Endothelial cell of umbilical vein (primary cell): ENCODE results near the gene SEMA6A. TPM values are rescaled to one million over a fixed set of nuclear protein-coding genes. Genes with fewer than 3 reads are reported as not detected.

ENCODE experiments used
- BruUV-seq: library from RNA; stranded (reverse); fragments of 400-500 nt; replicated peaks from 2 replicates; lab custom pipeline; 2021; lab: Mats Ljungman, UMichigan
- CTCF ChIA-PET: fragments of 300-600, 350-600 bp; sonication (Branson Sonifier 250); formaldehyde crosslinking; loops from one replicate; lab custom pipeline; 2021; ENCODE audit warnings: antibody characterized with exemption, inconsistent platforms; lab: Charles Lee
- POLR2A ChIA-PET: fragments of 300-600, 350-600 bp; sonication (Branson Sonifier 250); formaldehyde crosslinking; loops from one replicate; lab custom pipeline; 2021; ENCODE audit warnings: antibody characterized with exemption, inconsistent platforms; lab: Charles Lee
- DNase-seq: peaks from one replicate; pipeline ENCODE4 v3.0.0-alpha.2; 2011; ENCODE audit warnings: low read depth, low spot score
- FAIRE-seq: peaks from 2 replicates; lab custom pipeline; 2011; peaks lifted over from hg19 to GRCh38; lab: Jason Lieb, UNC
- H2AFZ ChIP-seq: 2 replicates; pipeline ENCODE4 v1.6.0; 2012; ENCODE audit warnings: low read depth, low read length, control low read depth, inconsistent platforms
- H3K27ac ChIP-seq: 2 replicates; pipeline ENCODE4 v1.5.1; 2011; ENCODE audit warnings: low read depth, mild to moderate bottlenecking, control low read depth, low read length, moderate library complexity; ENCODE audit not compliant: insufficient read depth
- H3K27me3 ChIP-seq, 2 experiments: 2 replicates each; pipeline versions ENCODE4 v1.6.0 to v1.6.1; 2011; ENCODE audit warnings: low read length in 2 of 2, mixed read lengths in 1 of 2; ENCODE audit not compliant: control insufficient read depth in 2 of 2, insufficient read depth in 2 of 2
- H3K36me3 ChIP-seq, 2 experiments: 2 replicates in 1 of 2; 3 replicates in 1 of 2; pipeline ENCODE4 v1.5.1; 2011; ENCODE audit warnings: low read length in 2 of 2, mild to moderate bottlenecking in 1 of 2, moderate library complexity in 1 of 2; ENCODE audit not compliant: control insufficient read depth in 2 of 2, insufficient read depth in 2 of 2; ENCODE audit errors: extremely low read depth in 1 of 2
- H3K4me1 ChIP-seq: 3 replicates; pipeline ENCODE4 v1.5.1; 2011; ENCODE audit warnings: mild to moderate bottlenecking, low read length; ENCODE audit not compliant: control insufficient read depth, insufficient read depth; ENCODE audit errors: extremely low read depth
- H3K4me2 ChIP-seq: 2 replicates; pipeline ENCODE4 v1.6.1; 2011; ENCODE audit warnings: low read length, control low read depth, mixed read lengths; ENCODE audit not compliant: insufficient read depth
- H3K4me3 ChIP-seq, 3 experiments: fragments of 200-600 bp in 1 of 3; sonication (generic), shearing (Covaris generic) in 1 of 3; replicated peaks in 1 of 3; 2 replicates each; pipeline ENCODE4 v1.5.1; 2011 to 2016; ENCODE audit warnings: control low read depth in 3 of 3, low read length in 3 of 3, mild to moderate bottlenecking in 2 of 3, inconsistent platforms in 1 of 3, low read depth in 1 of 3, moderate library complexity in 1 of 3; ENCODE audit not compliant: insufficient read depth in 1 of 3
- H3K79me2 ChIP-seq: 2 replicates; pipeline ENCODE4 v1.6.0; 2012; ENCODE audit warnings: low read length, inconsistent platforms; ENCODE audit not compliant: control insufficient read depth, insufficient read depth
- H3K9ac ChIP-seq: replicated peaks from 2 replicates; pipeline ENCODE3; 2011; ENCODE audit warnings: low read length, control low read depth; ENCODE audit not compliant: insufficient read depth; ENCODE audit errors: extremely low read depth
- H3K9me1 ChIP-seq: replicated peaks from 3 replicates; pipeline ENCODE4 v1.6.0; 2011; ENCODE audit warnings: mild to moderate bottlenecking, low read length; ENCODE audit not compliant: control insufficient read depth, insufficient read depth; ENCODE audit errors: extremely low read depth
- H3K9me3 ChIP-seq: replicated peaks from 2 replicates; pipeline ENCODE4 v1.5.1; 2012; ENCODE audit warnings: low read length, inconsistent platforms; ENCODE audit not compliant: control insufficient read depth, insufficient read depth
- H4K20me1 ChIP-seq: replicated peaks from 2 replicates; pipeline ENCODE3; 2011; ENCODE audit warnings: mild to moderate bottlenecking, low read length; ENCODE audit not compliant: control insufficient read depth, insufficient read depth; ENCODE audit errors: extremely low read depth
- CTCF ChIP-seq, 2 donors: IDR thresholded peaks; 1 replicate in 1 of 2; 2 replicates in 1 of 2; pipeline ENCODE4 v1.5.1; 2011; ENCODE audit warnings: low read length in 2 of 2, mild to moderate bottlenecking in 2 of 2, moderate library complexity in 2 of 2, control low read depth in 1 of 2, inconsistent platforms in 1 of 2, low read depth in 1 of 2; ENCODE audit not compliant: insufficient read depth in 1 of 2; ENCODE audit errors: extremely low read depth in 1 of 2
- EZH2 ChIP-seq: IDR thresholded peaks from 2 replicates; pipeline ENCODE4 v1.6.1; 2012; ENCODE audit warnings: borderline replicate concordance, low read depth, mild to moderate bottlenecking, moderate library complexity, low read length, inconsistent platforms; ENCODE audit not compliant: severe bottlenecking
- FOS ChIP-seq: IDR thresholded peaks from 2 replicates; pipeline ENCODE4 v1.6.1; 2011; ENCODE audit warnings: mild to moderate bottlenecking, low read length, moderate library complexity, borderline replicate concordance; ENCODE audit not compliant: insufficient read depth
- GATA2 ChIP-seq: IDR thresholded peaks from 2 replicates; pipeline ENCODE4 v1.7.0; 2011; ENCODE audit warnings: low read depth, mild to moderate bottlenecking, moderate library complexity, mixed read lengths, low read length; ENCODE audit not compliant: insufficient read length, insufficient read depth
- JUN ChIP-seq: IDR thresholded peaks from 2 replicates; pipeline ENCODE4 v1.6.1; 2011; ENCODE audit warnings: borderline replicate concordance, low read depth; ENCODE audit not compliant: insufficient read length, insufficient read depth
- MAX ChIP-seq: IDR thresholded peaks from 2 replicates; pipeline ENCODE4 v1.6.1; 2011; ENCODE audit not compliant: insufficient read depth, insufficient read length
- MYC ChIP-seq: IDR thresholded peaks from one replicate; pipeline ENCODE4 v1.6.1; 2011; ENCODE audit warnings: mild to moderate bottlenecking, low read depth, low read length
- POLR2A ChIP-seq: IDR thresholded peaks from 2 replicates; pipeline ENCODE4 v1.6.1; 2012; ENCODE audit warnings: low read depth, mild to moderate bottlenecking, control low read depth, low read length
- POLR2AphosphoS5 ChIP-seq: IDR thresholded peaks from 2 replicates; pipeline ENCODE4 v1.6.1; 2012; ENCODE audit warnings: low read depth, mild to moderate bottlenecking, control low read depth, low read length, moderate library complexity; ENCODE audit not compliant: insufficient read depth
- dilution Hi-C: fragments of 300-500 bp; cut with MboI; formaldehyde crosslinking; loops from one replicate; pipeline ENCODE4 v1.15.0; 2019; ENCODE audit warnings: low sequenced_read_pairs; ENCODE audit not compliant: extremely low pct_ligation_motif_present
- intact Hi-C: fragments of 100-400 bp; cut with micrococcal nuclease; formaldehyde crosslinking; loops from one replicate; pipeline ENCODE4 v1.10.0; 2022
- polyA plus RNA-seq, 4 experiments: library from polyadenylated mRNA; depleted of rRNA in 3 of 4; stranded (reverse) in 3 of 4; unstranded in 1 of 4; fragments of >200 nt; gene quantifications; 2 replicates each; pipeline versions ENCODE4 v1.2.1 to v1.2.3, GENCODE V29; 2011 to 2012; ENCODE audit warnings: missing spikeins in 1 of 4
- total RNA-seq: library from RNA; stranded (reverse); gene quantifications from 2 replicates; pipeline ENCODE4 v1.2.3, GENCODE V29; 2021

SEMA6A gene
- total and polyA plus RNA-seq, 2 donors (not counting 3 experiments of a cell fraction or from before 2014, with no cell fraction given): 0.43 to 1.5 TPM

GRCh38 chr5:116418016-116418415 lies 156.6 kb downstream of the SEMA6A start:
- dilution Hi-C loops (no loop called here), intact Hi-C loops (no loop called here)
- Histone ChIP-seq H3K4me2 (no peak overlapping the region), H3K27me3 (no peaks in the 10 kb centered on the region), H3K9ac (no peak overlapping the region), H4K20me1 (no peaks in the 10 kb centered on the region), H2AFZ (no peak overlapping the region), H3K27ac (no peak overlapping the region), H3K4me3 (no peak overlapping the region), H3K9me3 (no peaks in the 10 kb centered on the region), H3K79me2 (no peaks in the 10 kb centered on the region), H3K36me3 (no peaks in the 10 kb centered on the region), H3K4me1 (no peaks in the 10 kb centered on the region), H3K9me1 (no peaks in the 10 kb centered on the region)
- BruUV-seq: no TSS peak
- FAIRE-seq (no peak), DNase-seq (no peak)
- TF ChIP-seq POLR2AphosphoS5: no peak
- TF ChIP-seq CTCF (IDR thresholded peaks at IDR 0.05; ENCODE audit: extremely low read depth in 1 of 2, insufficient read depth in 1 of 2, low read depth in 1 of 2, low read length in 2 of 2): no peak
- no peak for TF ChIP-seq EZH2
- TF ChIP-seq MYC: no peak
- TF ChIP-seq JUN: no peak
- no peak for TF ChIP-seq MAX
- TF ChIP-seq FOS: no peak
- no peak for TF ChIP-seq GATA2
- no peak for TF ChIP-seq POLR2A
- POLR2A ChIA-PET: no interaction called here
- CTCF ChIA-PET: interaction anchor here (1.2 kb wide), 1 partner anchor 281 kb away, joined by 3 read pairs; no protein-coding TSS in a partner anchor
